ENCODE data around the gene TNS3.

Gene TNS3

DNA sequence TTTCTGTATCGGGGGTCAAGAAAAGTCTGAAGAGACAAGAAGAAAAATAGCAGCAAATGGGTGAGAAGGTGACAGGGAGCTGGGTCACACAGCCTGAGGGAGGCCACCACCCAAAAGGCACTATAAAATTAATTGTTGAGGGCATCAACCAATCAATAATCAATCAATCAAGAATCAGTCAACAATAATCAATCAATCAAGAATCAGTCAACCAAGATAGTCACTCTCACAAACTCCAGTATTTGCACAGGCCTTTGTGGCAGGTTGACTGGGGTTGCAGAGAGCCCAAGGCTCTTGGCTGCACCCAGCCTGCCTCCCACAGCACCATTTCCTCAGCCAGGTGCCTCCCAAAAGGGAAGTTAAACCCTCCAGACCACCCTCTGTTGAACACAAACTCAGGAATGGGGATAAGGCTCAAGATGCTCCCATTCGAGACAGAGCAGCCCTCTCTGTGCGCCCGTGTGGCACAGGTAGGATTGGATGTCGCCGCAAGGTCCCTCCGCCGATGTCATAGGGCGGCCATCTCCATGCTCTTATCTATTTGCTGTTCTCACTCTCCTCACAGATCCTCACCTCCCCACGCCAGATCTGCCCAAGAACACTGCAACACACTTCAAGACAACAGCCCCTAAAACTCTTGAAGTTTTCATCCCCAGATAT, 64.0 kb downstream of the TNS3 start:
- ATAC-seq (replicated peaks) (no peak), DNase-seq (no peak)
- Mint-ChIP-seq H3K4me3 (no peak overlapping the region), H3K9me3 (peaks cover 0 to 2% of the 10 kb centered on the region in 2 donors), H3K4me1 (ENCODE audit: low read depth in 2 of 2) (no peaks in the 10 kb centered on the region), H3K27me3 (no peaks in the 10 kb centered on the region), H3K36me3 (ENCODE audit: insufficient read depth) (no peaks in the 10 kb centered on the region), H3K27ac (no peak overlapping the region)

DNA sequence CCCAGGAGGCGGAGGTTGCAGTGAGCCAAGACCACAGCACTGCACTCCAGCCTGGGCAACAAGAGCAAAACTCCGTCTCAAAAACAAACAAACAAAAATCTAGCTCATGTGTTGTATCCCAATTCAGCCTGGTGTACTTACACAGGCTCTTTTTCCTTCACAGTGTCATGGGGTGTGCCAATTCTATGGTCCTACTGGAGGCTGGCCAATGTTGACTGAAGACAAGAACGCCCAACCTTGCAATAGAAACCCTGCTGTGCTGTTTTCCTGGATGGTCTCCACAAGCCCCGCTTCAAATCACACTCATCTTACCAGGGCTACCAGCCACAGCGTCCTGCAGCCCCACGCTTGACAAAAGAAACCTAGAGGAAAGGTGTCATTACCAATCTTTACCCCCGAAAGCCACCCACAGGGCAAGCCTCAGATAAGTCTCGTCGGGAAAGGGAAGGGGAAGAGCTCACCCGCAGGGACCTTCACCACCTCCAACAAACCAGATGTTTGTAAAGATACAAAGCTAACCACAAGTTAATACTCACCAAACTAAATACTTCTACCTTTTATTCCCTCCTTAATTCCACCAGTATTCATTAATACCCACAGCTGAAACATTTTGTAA, 64.8 kb downstream of the TNS3 start:
- DNase-seq, result no peak
- H3K27ac Mint-ChIP-seq, result no peak overlapping the region
- H3K4me1 Mint-ChIP-seq (ENCODE audit: low read depth in 2 of 2), result no peaks in the 10 kb centered on the region
- no peaks in the 10 kb centered on the region for H3K27me3 Mint-ChIP-seq
- ATAC-seq (replicated peaks), result no peak
- no peak overlapping the region for H3K4me3 Mint-ChIP-seq
- H3K9me3 Mint-ChIP-seq, result no peaks in the 10 kb centered on the region
- no peaks in the 10 kb centered on the region for H3K36me3 Mint-ChIP-seq (ENCODE audit: insufficient read depth)

DNA sequence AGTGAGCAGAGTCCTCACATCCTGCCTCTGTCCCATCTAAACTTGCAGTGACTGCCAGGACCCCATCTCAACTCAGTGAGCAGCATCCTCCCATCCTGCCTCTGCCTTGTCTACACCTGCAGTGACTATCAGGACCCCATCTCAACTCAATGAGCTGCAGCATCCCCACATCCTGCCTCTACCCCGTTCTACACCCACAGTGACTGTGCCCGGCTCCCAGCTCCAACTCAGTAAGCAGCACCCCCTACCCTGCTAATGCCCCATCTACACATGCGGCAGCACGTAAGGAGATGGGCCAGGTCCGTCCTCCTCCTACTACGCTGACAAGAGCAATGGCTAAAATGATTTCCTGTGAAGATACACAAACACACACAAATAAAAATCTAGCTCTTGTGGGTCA, 65.5 kb downstream of the TNS3 start:
- ATAC-seq (replicated peaks) (no peak), DNase-seq (no peak)
- no peaks in the 10 kb centered on the region for H3K36me3 Mint-ChIP-seq (ENCODE audit: insufficient read depth)
- H3K27me3 Mint-ChIP-seq, result no peaks in the 10 kb centered on the region
- no peak overlapping the region for H3K4me3 Mint-ChIP-seq
- H3K9me3 Mint-ChIP-seq, result no peaks in the 10 kb centered on the region
- no peak overlapping the region for H3K27ac Mint-ChIP-seq
- no peaks in the 10 kb centered on the region for H3K4me1 Mint-ChIP-seq (ENCODE audit: low read depth in 2 of 2)

DNA sequence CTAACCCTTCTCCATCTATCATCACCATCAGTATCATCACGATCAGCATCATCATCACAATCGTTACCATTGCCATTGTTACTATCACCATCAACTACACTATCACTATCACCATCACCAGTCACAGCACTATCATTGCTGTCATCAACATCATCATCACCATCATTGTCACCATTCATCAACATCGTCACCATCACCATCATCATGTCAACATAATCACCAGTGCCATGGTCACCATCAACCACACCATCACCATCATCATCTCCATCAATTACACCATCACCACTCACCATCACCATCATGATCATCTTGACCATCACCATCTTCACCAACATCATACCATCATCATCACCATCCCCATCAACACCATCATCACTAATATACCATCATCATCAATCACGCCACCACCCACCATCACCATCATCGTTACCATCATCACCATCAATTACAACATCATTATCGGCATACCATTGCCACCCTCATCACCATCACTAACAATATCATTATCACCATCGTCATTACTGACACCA, 66.5 kb downstream of the TNS3 start:
- H3K4me3 Mint-ChIP-seq, result no peak overlapping the region
- DNase-seq, result no peak
- H3K36me3 Mint-ChIP-seq (ENCODE audit: insufficient read depth), result no peaks in the 10 kb centered on the region
- H3K27ac Mint-ChIP-seq, result no peak overlapping the region
- H3K9me3 Mint-ChIP-seq, result no peaks in the 10 kb centered on the region
- H3K27me3 Mint-ChIP-seq, result no peaks in the 10 kb centered on the region
- no peaks in the 10 kb centered on the region for H3K4me1 Mint-ChIP-seq (ENCODE audit: low read depth in 2 of 2)
- no peak for ATAC-seq (replicated peaks)

DNA sequence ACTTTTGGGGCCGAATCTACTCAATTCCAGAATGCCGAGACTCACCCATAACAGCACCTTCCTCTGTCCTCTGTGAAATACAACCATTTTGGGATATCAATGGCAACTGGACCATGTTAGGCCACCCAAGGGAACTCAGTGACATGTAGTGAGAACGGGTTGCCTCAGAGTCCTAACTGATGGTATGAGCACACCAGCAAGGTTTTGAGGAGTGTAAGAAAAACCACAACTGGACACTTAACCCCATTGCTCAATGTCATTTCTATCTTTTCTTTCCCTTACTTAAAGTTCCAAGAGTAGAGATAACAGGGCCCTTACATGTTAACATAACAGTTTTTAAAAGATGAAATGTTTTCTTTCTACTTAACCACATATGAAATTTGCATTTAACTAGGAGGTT, 67.1 kb downstream of the TNS3 start:
- Mint-ChIP-seq H3K36me3 (ENCODE audit: insufficient read depth) (no peaks in the 10 kb centered on the region), H3K27me3 (no peaks in the 10 kb centered on the region), H3K9me3 (no peaks in the 10 kb centered on the region), H3K4me3 (no peak overlapping the region), H3K27ac (no peak overlapping the region), H3K4me1 (ENCODE audit: low read depth in 2 of 2) (no peaks in the 10 kb centered on the region)
- ATAC-seq (replicated peaks) (no peak), DNase-seq (no peak)

DNA sequence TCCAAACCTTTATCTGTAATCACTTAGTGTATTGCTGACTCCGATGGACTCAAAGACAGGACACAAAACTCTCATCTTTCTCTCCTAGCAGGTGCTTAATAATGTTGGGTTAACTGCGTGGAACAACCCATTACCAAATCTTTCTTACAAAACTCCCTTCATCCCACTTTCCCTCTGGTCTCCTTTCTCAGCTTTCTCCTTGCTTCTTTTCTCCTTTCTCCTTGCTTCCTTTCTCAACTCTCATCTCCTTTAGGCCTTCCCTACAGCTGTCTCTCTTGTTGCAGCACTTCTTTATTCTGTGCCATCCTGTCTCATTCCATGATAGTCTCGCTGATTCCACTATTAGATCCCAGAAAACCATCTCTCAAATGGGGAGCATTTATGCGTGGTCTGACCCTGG, 67.5 kb downstream of the TNS3 start:
- Mint-ChIP-seq H3K27ac (no peak overlapping the region), H3K4me3 (no peak overlapping the region), H3K4me1 (ENCODE audit: low read depth in 2 of 2) (no peaks in the 10 kb centered on the region), H3K9me3 (no peaks in the 10 kb centered on the region), H3K36me3 (ENCODE audit: insufficient read depth) (no peaks in the 10 kb centered on the region), H3K27me3 (no peaks in the 10 kb centered on the region)
- ATAC-seq (replicated peaks) (no peak), DNase-seq (no peak)

DNA sequence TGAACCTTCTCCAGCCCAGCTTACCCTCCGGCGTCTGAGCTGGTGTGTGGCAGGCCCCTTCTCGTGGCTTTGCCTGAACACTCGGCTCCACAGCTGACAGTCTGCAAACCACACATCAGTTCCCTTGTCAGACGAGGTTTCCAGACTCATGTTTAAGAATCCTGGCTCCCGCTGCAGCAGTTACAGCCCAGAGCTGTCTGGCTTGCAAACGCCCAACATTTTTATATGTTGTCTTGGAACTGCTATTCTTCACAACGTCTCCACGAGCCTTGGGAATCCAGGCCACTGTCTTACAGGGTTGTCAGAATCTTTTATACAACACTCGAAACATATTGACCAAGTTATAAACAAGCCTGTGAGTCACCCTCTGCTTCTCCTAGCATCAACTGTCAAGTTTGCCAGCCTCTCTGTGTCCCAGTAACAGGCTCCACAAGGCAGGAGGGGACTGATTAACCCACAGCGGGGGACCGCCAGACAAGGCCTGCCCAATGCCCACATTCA, 68.1 kb downstream of the TNS3 start:
- ATAC-seq (replicated peaks) (no peak), DNase-seq (no peak)
- Mint-ChIP-seq H3K27ac (no peak overlapping the region), H3K36me3 (ENCODE audit: insufficient read depth) (no peaks in the 10 kb centered on the region), H3K4me3 (no peak overlapping the region), H3K4me1 (ENCODE audit: low read depth in 2 of 2) (no peaks in the 10 kb centered on the region), H3K9me3 (no peaks in the 10 kb centered on the region), H3K27me3 (no peaks in the 10 kb centered on the region)

DNA sequence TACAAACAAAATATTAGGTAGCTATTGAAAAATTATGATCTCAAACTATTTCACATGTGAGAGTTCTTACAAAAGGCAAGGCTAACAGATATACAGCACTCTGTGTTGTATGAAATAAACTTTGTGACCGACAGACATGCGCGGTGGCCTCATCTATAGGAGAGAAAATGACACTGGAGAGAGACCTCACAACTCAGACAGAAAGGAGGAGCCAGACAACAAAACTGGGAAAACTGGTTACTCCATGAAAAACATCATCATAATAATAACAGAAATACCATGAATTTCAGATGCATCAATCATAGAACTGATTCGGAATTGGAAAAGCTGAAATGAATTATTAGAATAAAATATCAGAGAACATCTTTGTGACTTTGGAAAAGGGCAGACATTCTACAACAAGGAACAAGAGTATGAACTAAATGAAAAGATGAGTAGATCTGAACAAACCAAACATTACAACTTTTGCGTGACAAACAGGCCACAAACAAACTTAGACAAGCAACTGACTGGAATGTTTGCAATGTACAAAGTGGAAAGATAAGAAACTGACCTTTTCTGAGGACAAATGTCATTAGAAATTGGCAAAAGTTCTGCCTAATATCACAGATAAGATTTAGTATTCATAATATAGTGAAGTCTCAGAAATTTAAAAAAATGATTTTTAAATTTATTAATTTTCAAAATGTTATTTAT, 69.3 kb downstream of the TNS3 start:
- no peak for DNase-seq
- ATAC-seq (replicated peaks), result no peak
- no peaks in the 10 kb centered on the region for H3K27me3 Mint-ChIP-seq

DNA sequence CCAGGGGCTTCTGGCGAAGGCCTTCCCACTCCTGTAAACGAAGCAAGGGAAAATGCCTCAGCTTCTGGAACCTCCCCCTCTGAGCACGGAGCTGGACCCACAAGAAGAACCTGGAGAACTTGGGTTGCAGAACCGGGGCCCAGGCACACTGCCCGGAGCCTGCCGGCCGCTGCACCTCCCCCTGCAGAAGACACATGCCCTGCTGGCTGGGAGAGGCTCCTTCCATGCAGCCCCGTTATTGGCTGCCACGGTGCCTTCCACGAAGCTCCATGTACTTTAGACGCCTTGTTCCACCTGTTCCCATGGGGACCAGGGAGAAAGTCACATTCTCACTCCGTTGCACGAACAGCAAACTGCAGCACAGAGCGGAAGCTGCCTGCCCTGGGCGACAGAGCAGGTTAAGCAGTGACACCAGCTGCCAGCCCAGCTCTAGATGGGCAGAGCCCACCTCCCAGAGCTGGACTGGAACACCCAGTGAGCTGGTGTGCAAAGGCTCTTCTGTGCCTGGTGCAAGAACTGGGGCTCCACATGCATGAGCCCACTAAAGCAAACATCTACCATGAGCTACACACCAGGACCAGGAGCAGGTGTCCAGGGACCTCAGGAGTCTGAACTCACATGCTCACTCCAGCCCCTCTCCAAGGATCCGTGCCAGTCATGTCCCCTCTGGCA, 70.1 kb downstream of the TNS3 start:
- no peak overlapping the region for H3K27ac Mint-ChIP-seq
- H3K4me1 Mint-ChIP-seq (ENCODE audit: low read depth in 2 of 2), result no peaks in the 10 kb centered on the region
- no peak for ATAC-seq (replicated peaks)
- no peaks in the 10 kb centered on the region for H3K27me3 Mint-ChIP-seq
- DNase-seq, result no peak
- H3K9me3 Mint-ChIP-seq, result no peaks in the 10 kb centered on the region
- no peak overlapping the region for H3K4me3 Mint-ChIP-seq
- H3K36me3 Mint-ChIP-seq (ENCODE audit: insufficient read depth), result no peaks in the 10 kb centered on the region

More for the DNA sequence above, 69.3 kb downstream of the TNS3 start:
- no peaks in the 10 kb centered on the region for H3K9me3 Mint-ChIP-seq
- H3K4me3 Mint-ChIP-seq, result no peak overlapping the region
- H3K36me3 Mint-ChIP-seq (ENCODE audit: insufficient read depth), result no peaks in the 10 kb centered on the region
- no peaks in the 10 kb centered on the region for H3K4me1 Mint-ChIP-seq (ENCODE audit: low read depth in 2 of 2)
- H3K27ac Mint-ChIP-seq, result no peak overlapping the region

DNA sequence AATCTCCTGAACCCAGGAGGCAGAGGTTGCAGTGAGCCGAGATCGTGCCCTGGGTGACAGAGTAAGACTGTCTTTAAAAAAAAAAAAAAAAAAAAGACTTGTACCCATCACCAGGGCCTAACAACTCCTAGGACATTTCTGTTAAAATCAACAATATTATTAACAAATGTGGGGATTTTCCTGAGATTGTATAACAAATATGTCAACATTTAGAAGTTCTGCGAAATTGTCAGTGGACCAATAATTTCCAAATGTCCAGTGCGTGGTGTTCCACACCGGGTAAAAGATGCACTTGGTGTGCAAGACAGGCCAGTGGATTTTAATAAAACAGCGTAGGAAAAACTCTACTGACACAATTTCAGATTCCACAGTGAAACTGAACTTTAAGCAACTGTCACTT, 71.1 kb downstream of the TNS3 start:
- H3K36me3 Mint-ChIP-seq (ENCODE audit: insufficient read depth), result no peaks in the 10 kb centered on the region
- H3K9me3 Mint-ChIP-seq, result peaks cover 0 to 6% of the 10 kb centered on the region in 2 donors
- no peak for DNase-seq
- no peak overlapping the region for H3K27ac Mint-ChIP-seq
- H3K27me3 Mint-ChIP-seq, result peaks cover 0 to 8% of the 10 kb centered on the region in 2 donors
- no peak overlapping the region for H3K4me3 Mint-ChIP-seq
- no peak for ATAC-seq (replicated peaks)
- H3K4me1 Mint-ChIP-seq (ENCODE audit: low read depth in 2 of 2), result no peaks in the 10 kb centered on the region

DNA sequence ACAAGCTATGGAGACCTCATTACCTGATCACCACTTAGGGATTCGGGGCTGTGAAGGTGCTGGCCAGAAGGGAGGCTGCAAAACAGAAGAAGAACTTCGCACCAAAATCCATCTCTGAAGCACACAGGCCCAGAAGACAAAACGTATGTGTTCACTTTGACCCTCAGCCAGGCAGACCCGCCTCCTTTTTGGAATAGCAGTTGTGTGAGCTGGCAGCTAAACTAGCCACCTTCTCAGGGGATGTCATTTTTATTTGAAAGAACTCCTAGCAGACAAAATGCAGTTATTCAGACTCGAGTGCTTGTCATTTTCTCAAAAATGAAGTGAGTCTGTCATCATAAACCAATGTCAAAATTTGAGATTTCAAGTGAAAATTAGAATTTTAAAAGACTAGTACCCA, 71.7 kb downstream of the TNS3 start:
- Mint-ChIP-seq H3K27ac (no peak overlapping the region), H3K4me1 (ENCODE audit: low read depth in 2 of 2) (no peaks in the 10 kb centered on the region), H3K4me3 (no peak overlapping the region), H3K27me3 (peaks cover 0 to 8% of the 10 kb centered on the region in 2 donors), H3K9me3 (peaks cover 0 to 6% of the 10 kb centered on the region in 2 donors), H3K36me3 (ENCODE audit: insufficient read depth) (no peaks in the 10 kb centered on the region)
- no peak for ATAC-seq (replicated peaks)
- DNase-seq, result no peak

DNA sequence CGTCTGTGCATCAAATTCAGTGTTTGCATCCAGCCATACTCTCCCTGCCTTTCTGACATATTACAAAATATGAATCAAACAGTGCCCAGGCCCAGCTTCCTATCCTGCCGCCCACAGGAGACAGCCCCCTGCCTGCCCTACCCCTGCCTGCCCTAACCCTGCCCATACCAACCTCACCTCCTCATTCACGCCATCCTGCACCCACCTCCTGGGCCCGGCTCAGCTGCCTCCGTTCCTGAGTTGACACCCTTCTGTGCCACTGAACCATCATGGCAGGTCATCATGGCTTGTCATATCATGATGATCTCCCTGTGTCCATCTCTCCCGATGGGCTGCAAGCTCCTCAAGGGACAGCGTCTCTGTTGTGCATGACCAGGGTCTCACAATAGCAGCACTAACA, 72.3 kb downstream of the TNS3 start:
- DNase-seq, result no peak
- Mint-ChIP-seq H3K4me1 (ENCODE audit: low read depth in 2 of 2) (no peaks in the 10 kb centered on the region), H3K4me3 (no peak overlapping the region), H3K27me3 (peaks cover 0 to 8% of the 10 kb centered on the region in 2 donors), H3K27ac (no peak overlapping the region), H3K9me3 (peaks cover 0 to 6% of the 10 kb centered on the region in 2 donors), H3K36me3 (ENCODE audit: insufficient read depth) (no peaks in the 10 kb centered on the region)
- ATAC-seq (replicated peaks), result no peak
